Middle frontal gyrus (tissue), 1 donor: ENCODE data around the gene UBL4A.
"Not testable (repeated sequence)": the region's sequence is repeated elsewhere in the genome, so short reads cannot be mapped to it uniquely, and the experiment has no call there.

Source experiments
- DNase-seq: peaks from one replicate; pipeline ENCODE4 v3.0.0-alpha.2; 2015; ENCODE audit warnings: low spot score; ENCODE audit errors: extremely low spot score

The UBL4A gene

GRCh38 chrX:154508384-154508745, 21.9 kb upstream of the UBL4A start:
- DNase-seq, result no peak

- DNase-seq, result no peak
These were observed 21.4 kb upstream of the UBL4A start for GRCh38 chrX:154507673-154508383.

- DNase-seq, result no peak
These were observed 20.3 kb upstream of the UBL4A start for GRCh38 chrX:154506483-154507332.

GRCh38 chrX:154505734-154506133, 19.3 kb upstream of the UBL4A start:
- no peak for DNase-seq

GRCh38 chrX:154502989-154503388, 16.6 kb upstream of the UBL4A start:
- DNase-seq, result no peak

- DNase-seq, result no peak
These were observed 15.7 kb upstream of the UBL4A start for GRCh38 chrX:154502098-154502497.

- DNase-seq, result not testable (repeated sequence)
These were observed 15.0 kb upstream of the UBL4A start for GRCh38 chrX:154501423-154501822.

GRCh38 chrX:154496591-154497137, 10.2 kb upstream of the UBL4A start:
- DNase-seq, result not testable (repeated sequence)

- DNase-seq, result no peak
These were observed 9.1 kb upstream of the UBL4A start for GRCh38 chrX:154495472-154495922.

- DNase-seq, result no peak
These were observed 8.3 kb upstream of the UBL4A start for GRCh38 chrX:154494715-154495114.

GRCh38 chrX:154490414-154491083, 4.1 kb upstream of the UBL4A start, which contains the start of gene SLC10A3:
SLC10A3 (minus strand) TSS chrX:154490629; CDS start chrX:154488940, 1,689 bp downstream.
- peak; percentile 89 for DNase-seq

- DNase-seq, result no peak
These were observed 3.6 kb upstream of the UBL4A start for GRCh38 chrX:154490021-154490413.

- DNase-seq, result no peak
These were observed 2.8 kb upstream of the UBL4A start for GRCh38 chrX:154489182-154489581.

GRCh38 chrX:154488336-154489075, 2.1 kb upstream of the UBL4A start:
- DNase-seq, result no peak

- no peak for DNase-seq
These were observed 1.3 kb upstream of the UBL4A start for GRCh38 chrX:154487518-154488290.

- no peak for DNase-seq
These were observed 391 bp downstream of the UBL4A start for GRCh38 chrX:154486052-154486395.

- no peak for DNase-seq
These were observed 1.0 kb downstream of the UBL4A start for GRCh38 chrX:154485150-154486051.

GRCh38 chrX:154484255-154485149, 1.9 kb downstream of the UBL4A start:
- no peak for DNase-seq
